ENCODE measurements around the gene NCKAP5.

The NCKAP5 gene

DNA sequence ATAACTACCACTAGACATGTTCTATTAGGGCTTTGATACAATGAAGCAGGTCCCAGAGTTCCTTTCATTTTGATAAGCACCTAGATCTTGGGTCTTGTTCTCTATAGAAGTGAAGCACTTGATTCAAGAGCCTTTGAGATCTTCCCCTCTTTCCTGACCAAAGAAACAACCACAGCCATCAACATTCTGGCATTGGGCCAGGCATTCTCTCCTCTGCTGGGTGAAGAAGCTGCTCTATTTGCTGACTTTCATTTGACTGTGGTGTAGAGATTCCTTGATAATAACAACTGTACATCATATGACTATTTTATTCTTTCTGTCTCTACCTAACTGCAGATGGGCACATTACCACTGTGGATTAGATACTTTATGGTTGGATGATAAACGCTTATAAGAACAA lies 801.7 kb downstream of the NCKAP5 start:
- TF ChIP-seq, protein P1, sequence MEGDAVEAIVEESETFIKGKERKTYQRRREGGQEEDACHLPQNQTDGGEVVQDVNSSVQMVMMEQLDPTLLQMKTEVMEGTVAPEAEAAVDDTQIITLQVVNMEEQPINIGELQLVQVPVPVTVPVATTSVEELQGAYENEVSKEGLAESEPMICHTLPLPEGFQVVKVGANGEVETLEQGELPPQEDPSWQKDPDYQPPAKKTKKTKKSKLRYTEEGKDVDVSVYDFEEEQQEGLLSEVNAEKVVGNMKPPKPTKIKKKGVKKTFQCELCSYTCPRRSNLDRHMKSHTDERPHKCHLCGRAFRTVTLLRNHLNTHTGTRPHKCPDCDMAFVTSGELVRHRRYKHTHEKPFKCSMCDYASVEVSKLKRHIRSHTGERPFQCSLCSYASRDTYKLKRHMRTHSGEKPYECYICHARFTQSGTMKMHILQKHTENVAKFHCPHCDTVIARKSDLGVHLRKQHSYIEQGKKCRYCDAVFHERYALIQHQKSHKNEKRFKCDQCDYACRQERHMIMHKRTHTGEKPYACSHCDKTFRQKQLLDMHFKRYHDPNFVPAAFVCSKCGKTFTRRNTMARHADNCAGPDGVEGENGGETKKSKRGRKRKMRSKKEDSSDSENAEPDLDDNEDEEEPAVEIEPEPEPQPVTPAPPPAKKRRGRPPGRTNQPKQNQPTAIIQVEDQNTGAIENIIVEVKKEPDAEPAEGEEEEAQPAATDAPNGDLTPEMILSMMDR (IDR thresholded peaks at IDR 0.05; ENCODE audit: control insufficient read depth, extremely low read depth, insufficient read depth): no peak
- H3K4me3 ChIP-seq (ENCODE audit: low read depth, low read length): no peak overlapping the region
- DNase-seq (ENCODE audit: low read depth): no peak

DNA sequence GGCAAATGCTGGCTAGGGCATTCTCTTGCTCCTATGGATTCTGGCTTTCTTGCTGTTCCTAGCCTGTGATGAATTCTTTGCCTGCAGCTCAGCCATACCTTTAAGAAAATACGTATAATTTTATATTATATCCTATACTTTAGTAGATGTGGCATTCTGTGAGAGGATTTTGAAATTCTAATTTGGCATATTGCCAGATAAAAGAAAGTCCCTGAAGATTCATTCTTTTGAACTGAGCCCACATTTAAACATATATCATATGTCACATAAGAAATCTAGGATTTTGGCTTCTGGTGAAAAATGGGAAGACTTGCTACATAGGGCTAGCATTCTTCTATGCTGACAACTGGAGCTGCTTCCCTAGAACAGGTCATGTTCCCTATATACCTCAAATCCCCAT lies 806.8 kb downstream of the NCKAP5 start:
- H3K4me3 ChIP-seq (ENCODE audit: low read depth, low read length): no peak overlapping the region
- DNase-seq (ENCODE audit: low read depth): no peak
- TF ChIP-seq, protein P1 (IDR thresholded peaks at IDR 0.05; ENCODE audit: control insufficient read depth, extremely low read depth, insufficient read depth): no peak

DNA sequence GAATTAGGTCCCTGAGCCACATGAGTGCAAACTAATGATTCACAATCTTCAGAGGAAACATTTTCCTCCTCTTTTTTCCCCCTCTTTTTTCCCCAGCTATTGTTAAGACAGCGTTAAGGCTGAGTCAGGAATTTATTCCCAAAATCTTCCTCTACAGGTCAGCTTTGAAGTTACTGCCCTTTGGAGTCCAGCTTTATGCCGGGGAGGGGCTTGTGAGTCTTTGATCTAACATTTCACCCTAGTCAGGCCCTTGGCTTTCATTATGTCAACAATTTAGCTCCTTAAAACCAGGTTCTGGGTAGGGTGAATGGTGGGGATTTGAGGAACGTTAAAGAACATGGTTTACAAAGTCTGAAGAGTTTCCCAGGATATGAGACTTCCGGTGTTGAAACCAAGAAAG lies 807.3 kb downstream of the NCKAP5 start:
- no peak for DNase-seq (ENCODE audit: low read depth)
- H3K4me3 ChIP-seq (ENCODE audit: low read depth, low read length): no peak overlapping the region
- TF ChIP-seq, protein P1 (IDR thresholded peaks at IDR 0.05; ENCODE audit: control insufficient read depth, extremely low read depth, insufficient read depth): no peak

DNA sequence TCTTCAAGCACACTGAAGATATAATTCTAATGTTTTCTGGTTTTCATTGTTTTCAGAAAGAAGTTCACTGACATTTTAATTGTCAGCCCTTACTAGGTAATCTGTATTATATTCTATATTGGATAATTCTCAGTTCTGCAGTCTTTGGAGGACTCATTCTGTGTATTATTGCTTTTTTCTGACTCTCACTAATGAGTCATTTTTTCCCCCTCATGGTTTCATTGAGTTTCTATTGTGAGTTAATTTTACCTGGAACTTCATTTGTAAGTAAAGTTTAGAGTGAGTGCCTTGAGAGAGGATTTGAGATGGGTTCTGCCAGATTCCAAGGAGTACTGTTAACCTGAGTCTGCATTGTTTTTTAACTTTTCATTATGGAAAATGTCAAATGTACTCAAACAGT lies 807.9 kb downstream of the NCKAP5 start:
- no peak overlapping the region for H3K4me3 ChIP-seq (ENCODE audit: low read depth, low read length)
- TF ChIP-seq, protein P1 (IDR thresholded peaks at IDR 0.05; ENCODE audit: control insufficient read depth, extremely low read depth, insufficient read depth): no peak
- DNase-seq (ENCODE audit: low read depth): no peak

DNA sequence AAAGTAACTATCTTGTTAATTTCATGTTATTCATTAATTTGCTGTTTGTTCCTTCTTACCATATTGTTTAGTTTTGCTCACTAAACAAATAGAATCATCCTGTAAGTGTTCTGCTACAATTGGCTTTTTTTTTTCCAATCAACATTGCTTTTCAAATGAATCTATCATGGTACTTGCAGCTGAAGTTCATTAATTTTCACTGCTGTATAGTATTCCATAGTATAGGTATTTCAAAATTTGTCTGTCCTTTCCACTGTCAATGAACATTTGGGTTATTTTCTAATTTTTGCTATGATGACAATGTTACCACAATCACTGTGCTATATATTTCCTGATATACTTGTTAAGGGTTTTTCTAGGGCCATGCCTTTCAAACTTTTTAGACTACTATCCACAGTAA lies 809.3 kb downstream of the NCKAP5 start:
- DNase-seq (ENCODE audit: low read depth): no peak
- H3K4me3 ChIP-seq (ENCODE audit: low read depth, low read length): no peak overlapping the region
- TF ChIP-seq, protein P1 (IDR thresholded peaks at IDR 0.05; ENCODE audit: control insufficient read depth, extremely low read depth, insufficient read depth): no peak

DNA sequence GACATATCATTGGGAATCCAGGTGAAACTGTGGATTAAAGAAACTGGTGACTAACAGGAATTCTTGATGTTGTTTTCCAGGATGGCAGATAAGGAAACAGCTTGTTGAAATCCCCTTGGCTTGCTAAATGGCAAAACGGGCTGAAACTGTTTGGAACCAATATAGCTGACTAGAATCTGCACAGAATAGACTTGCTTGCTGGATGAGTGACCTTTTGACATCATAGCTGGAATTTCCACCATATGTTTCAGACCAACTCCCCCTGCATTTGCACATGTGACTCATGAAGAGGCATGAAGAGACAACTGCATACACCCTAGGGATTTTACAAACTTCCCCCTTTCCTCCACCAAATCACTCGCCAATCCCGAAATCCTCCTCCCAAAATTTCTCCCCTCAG lies 810.6 kb downstream of the NCKAP5 start:
- TF ChIP-seq, protein P1 (IDR thresholded peaks at IDR 0.05; ENCODE audit: control insufficient read depth, extremely low read depth, insufficient read depth): no peak
- no peak overlapping the region for H3K4me3 ChIP-seq (ENCODE audit: low read depth, low read length)
- DNase-seq (ENCODE audit: low read depth): no peak

DNA sequence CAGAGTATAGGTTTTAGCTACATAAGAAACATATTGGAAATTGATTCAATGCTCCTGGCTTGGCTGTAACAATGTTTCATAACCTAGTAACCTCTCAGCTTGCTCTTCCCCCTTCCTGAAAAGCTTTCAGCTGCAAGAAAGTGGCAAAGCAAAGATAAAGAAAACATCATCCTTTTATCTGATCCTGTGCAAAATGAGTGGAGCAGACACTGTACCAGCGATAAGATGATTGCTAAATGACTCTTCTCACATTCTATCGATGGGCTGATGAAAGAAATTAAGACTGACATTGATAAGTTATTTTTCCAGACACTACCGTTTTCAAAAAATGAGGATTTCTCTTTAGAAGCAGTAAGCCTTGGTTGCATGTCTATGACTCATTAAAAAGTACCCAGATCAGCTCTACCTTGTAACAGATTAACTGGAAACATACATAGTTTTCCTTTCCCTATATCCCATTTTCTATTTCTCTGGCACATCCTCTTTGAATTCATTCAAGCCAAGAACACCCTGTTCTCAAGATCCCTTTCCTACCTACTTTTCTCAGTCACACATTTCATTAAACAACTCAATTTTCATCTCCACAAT lies 811.2 kb downstream of the NCKAP5 start:
- TF ChIP-seq, protein P1 (IDR thresholded peaks at IDR 0.05; ENCODE audit: control insufficient read depth, extremely low read depth, insufficient read depth): no peak
- no peak for DNase-seq (ENCODE audit: low read depth)
- H3K4me3 ChIP-seq (ENCODE audit: low read depth, low read length): no peak overlapping the region

Measured in LNCaP clone FGC (cell line).